ENCODE measurements around the gene ALMS1.
"Not testable (repeated sequence)": the region's sequence is repeated elsewhere in the genome, so short reads cannot be mapped to it uniquely, and the experiment has no call there.

The ALMS1 gene

GRCh38 chr2:73530773-73531172 lies 145.1 kb downstream of the ALMS1 start:
- not testable (repeated sequence) for DNase-seq

- no peak for DNase-seq
Observed at GRCh38 chr2:73532381-73532780, 146.7 kb downstream of the ALMS1 start.

- no peak for DNase-seq
Observed at GRCh38 chr2:73536133-73536840, 150.7 kb downstream of the ALMS1 start.

- DNase-seq, result not testable (repeated sequence)
Observed at GRCh38 chr2:73560875-73561274, 175.2 kb downstream of the ALMS1 start.

GRCh38 chr2:73561422-73561821 lies 175.8 kb downstream of the ALMS1 start:
- DNase-seq, result no peak

GRCh38 chr2:73564986-73565385 lies 179.3 kb downstream of the ALMS1 start:
- no peak for DNase-seq

GRCh38 chr2:73566288-73566878 lies 180.7 kb downstream of the ALMS1 start:
- DNase-seq, result no peak

DNA sequence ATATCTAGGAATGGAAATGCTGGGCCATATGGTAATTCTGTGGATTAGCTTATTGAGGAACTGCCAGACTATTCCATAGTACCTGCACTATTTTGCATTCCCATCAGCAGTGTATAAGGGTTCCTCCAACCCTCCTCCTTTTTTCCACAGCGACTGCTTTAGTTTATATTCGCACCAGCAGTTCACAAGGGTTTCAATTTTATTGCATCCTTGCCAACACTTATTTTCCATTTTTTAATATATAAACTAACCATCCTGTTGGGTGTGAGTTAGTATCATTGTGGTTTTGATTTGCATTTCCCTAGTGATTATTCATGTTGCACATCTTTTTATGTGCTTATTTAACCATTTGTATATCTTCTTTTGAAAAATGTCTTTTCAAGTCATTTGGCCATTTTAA lies 189.6 kb downstream of the ALMS1 start:
- DNase-seq, result no peak

DNA sequence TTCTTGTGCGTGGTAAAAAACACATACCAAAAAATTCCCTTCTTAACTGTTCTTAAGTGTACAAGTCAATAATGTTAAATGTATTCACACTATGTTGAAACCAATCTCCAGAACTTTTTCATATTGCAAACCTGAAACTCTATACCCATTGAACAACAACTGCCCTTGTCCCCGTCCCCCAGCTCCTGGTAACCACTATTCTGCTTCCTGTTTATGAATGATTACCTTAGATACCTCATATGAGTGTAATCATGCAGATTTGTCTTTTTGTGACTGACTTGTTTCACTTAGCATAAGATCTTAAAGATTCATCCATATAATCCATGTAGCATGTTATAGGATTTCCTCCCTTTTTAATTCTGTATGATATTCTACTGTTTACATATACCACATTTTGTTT lies 196.7 kb downstream of the ALMS1 start:
- DNase-seq, result no peak

DNA sequence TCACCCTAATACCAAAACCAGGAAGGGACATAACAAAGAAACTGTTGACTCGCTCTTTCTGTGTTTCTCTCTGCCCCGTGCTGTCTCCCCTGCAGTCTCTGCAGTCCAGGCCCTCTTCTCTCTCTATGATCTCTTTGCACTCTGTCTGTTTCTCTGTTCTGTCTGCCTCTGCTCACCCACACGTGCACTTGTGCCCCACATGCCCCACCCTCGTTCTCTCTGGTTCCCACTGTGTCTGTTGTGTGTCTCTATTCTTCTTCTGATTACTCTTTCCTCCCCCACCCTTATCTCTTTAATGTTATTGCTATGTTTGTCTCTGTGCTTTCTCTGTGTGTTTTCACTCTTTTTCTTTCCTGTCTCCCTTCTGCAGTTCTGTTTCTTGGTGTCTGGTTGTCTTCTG lies 202.5 kb downstream of the ALMS1 start:
- DNase-seq, result no peak

GRCh38 chr2:73593680-73594079 lies 208.0 kb downstream of the ALMS1 start:
- no peak for DNase-seq

GRCh38 chr2:73594251-73594650 lies 208.6 kb downstream of the ALMS1 start:
- DNase-seq, result no peak

DNA sequence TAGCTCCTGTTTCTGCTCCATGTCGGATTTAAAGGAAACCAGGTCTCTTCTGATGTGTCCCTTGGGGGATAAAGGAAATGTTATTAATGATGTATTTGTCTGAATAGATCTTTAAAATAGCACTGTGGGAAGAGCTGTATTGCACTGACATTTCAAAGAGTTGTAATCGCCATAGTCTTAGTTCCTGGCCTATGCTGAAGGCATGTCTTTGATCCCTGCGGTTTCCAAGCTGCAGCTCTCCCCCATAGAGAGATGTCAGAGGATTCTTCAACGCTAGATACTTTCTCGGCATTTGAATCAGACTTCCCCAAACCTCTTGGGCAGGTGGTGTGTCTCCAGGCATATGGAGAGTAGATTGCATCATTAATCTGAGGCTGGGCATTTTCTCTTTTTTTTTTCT lies 216.1 kb downstream of the ALMS1 start:
- no peak for DNase-seq

DNA sequence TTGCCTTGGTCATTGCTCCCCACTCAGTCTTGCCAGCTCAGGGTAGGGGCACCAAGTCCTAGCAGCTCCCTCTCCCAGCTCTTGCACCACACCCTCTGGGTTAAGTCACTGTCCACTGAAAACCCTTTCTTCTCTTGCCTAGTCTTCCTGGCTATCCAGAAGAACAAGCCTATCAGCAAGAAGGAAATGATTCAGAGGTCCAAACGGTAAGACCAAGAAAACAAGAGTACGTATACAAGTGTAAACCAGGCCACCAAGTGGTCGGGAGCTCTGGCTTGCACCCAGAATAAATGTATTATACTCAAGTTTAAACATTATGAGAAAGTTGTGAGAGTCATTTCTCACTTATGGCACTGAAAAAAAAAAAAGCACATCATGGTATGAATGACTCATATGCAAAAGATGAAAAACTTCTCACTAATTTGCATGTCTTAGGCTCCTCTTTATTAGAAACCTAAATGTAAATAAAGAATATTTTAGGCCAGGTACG lies 217.5 kb downstream of the ALMS1 start:
- DNase-seq, result not testable (repeated sequence)

DNA sequence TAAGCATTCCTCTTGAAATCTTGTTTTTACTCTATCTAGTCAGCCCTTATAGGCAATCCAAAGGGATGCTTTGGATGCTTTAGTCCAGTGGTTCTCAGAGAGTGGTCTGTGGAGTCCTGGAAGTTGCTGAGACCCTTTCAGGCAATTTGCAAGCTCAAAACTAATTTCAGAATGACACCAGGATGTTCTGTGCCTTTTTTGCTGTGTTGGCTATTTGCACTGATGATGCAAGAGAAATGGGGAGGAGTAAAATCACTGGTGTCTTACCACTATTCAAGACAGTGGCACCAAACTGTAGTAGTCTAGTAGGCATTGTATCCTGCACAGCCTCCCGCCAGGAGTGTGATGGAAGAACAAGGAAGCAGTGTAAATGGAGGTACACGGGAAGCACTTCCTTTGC lies 219.0 kb downstream of the ALMS1 start:
- not testable (repeated sequence) for DNase-seq

DNA sequence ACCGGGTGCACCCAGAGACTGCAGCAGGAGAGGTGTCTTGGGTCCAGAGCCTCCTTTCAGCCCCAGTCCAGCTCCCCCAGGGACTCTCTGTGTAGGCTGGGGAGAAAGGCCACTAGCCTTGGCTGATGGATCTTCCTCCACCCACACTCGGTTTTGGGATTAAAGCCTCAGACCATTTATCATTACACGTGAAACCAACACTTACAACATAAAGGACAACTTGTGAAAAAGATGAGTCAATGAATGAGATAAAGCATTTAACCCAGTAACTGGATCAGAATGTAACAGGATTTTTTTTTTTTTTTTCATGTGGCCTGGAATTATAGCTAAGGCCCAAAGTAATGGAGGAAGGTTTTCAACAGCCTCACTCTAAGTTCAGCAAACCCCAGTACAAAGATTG lies 224.5 kb downstream of the ALMS1 start:
- DNase-seq, result no peak

DNA sequence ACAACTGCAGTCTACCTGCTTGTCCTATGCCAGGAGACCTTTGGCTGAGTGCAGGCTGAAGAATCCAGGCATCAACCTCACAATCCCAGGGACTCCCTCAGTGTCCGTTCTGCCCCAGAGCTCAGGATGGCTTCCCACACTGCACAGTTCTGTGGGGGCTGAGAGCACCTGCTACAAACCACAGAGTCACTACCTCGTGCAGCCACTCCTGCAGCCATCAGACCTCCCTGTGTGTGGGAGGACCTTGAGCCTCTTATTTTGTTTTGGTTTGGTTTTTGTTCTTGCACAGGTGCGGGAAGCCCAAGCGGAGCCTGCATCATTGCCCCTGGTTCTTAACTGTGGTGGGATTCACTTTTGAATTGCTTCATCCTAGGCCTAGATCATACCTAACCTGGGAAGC lies 225.6 kb downstream of the ALMS1 start:
- DNase-seq, result no peak

DNA sequence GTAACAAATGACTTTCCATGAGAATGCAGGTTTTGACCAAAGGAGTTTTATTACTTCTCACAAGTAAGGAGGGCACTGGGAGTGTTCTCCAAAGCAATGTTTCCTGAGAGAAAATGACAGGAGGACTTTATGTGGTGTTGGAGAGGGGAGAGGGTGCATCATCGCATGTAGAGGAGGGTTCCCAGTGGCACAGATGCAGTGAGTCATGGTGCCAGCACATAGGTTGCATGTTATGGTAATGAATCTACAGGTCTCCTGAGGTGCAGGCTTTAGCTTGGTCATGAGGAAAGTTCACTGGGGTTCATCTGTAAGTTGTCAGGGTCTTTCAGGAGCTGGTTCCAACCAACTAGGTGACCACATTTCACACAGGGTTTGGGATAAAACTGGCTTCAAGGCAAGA lies 226.2 kb downstream of the ALMS1 start:
- no peak for DNase-seq

DNA sequence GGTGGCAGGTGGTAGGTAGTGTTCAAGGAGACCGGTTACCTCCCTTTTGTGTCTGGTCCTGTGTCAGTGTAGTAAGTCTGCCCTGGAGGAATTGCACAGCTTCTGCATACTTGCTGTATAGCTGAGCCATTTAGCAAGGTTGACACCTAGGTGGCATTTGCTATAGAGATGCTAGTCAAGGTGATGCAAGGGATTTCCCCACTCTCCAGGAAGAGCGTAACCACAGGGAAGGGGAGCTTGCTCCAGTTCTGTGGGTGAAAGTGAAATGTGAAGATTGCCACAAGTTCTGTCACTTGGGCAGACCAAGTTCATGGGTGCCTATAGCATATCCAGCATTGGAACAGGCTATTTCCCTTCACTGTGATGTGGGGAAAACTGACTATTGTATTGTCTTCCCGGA lies 228.5 kb downstream of the ALMS1 start:
- DNase-seq, result no peak

GRCh38 chr2:73614997-73615396 lies 229.4 kb downstream of the ALMS1 start:
- no peak for DNase-seq

GRCh38 chr2:73619925-73620324 lies 234.3 kb downstream of the ALMS1 start:
- not testable (repeated sequence) for DNase-seq

DNA sequence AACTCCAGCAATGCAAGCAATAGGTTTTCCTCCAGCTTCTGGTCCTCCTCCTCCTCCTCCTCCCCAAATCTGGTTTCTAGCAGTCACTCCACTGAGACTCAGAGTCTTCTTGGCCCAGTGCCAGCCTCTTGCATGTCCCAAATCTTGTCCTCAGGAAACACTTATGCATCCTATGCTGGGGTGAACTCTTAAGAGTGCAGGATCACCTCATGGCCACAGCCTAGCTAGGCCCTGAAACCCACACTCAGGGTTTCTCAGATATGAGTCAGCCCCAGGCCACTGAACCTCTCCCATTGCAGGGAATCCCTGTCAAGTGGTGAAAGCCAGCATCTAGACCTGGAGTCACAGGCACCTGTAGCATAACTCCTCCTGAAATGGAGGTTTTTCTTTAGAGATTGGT lies 238.4 kb downstream of the ALMS1 start:
- DNase-seq, result not testable (repeated sequence)

DNA sequence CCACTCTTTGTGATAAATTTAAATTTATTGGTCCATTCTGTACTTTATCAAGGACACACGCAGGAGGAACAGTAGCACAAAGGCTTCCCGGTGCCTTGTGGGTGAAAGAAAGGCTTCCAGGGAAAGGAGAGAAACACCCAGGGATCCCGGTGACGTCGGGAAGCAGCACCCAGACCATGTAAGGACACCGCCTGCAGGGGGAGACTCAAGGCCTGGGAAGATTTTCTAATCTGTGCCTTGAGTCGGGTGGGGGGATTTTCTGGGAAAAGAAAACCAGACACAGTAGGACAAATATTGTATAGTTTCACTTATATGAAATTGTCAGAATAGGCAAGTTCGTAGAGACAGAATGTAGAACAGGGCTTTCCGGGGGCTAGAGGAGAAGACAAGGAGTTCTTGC lies 239.0 kb downstream of the ALMS1 start:
- not testable (repeated sequence) for DNase-seq

DNA sequence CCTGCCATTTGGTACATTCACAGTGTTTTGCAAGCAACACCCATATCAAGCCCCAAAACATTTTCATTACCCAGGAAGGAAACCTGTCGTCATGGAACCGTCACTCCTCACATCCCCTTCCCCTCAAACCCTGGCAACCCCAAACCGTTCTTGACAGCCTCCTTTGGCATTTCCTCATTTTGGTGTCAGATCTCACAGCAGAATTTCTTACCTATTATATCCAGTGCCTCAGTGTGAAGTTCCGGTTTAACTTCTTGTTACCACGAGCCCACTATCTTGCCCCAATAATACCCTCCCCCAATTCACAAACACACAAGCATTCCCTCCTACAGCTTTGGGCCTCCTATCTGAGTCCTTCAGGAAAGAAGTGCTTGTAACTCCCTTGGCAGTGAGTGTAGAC lies 240.6 kb downstream of the ALMS1 start:
- not testable (repeated sequence) for DNase-seq

- not testable (repeated sequence) for DNase-seq
Observed at GRCh38 chr2:73628493-73628892, 242.9 kb downstream of the ALMS1 start.

All from central memory CD4-positive, alpha-beta T cell (primary cell).